ENCODE measurements around the gene LRP1B. TPM values are rescaled to one million over a fixed set of nuclear protein-coding genes. Genes with fewer than 3 reads are reported as not detected.

The LRP1B gene
- total RNA-seq, 1 experiment from 2014 or later, result 0.52 TPM

DNA sequence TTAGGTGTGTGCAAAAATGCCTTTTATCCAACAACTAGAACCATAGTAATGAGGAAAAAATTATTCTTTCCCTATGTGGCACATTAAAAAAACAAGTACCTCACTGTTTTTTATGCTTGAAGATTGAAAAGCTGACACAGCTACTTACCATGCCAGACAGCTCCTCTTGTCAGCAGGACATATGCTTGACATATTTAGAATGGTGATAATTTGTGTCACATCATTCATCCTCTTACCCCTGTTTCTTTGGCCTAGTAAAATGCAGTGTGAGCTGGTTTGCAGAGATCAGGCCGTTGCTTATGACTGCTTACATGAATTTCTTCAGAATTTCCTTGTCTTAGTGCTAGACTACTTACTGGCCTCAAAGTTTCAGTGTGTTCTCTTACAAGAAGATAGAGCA, 869.9 kb downstream of the LRP1B start (continued):
- TF ChIP-seq, protein P1, sequence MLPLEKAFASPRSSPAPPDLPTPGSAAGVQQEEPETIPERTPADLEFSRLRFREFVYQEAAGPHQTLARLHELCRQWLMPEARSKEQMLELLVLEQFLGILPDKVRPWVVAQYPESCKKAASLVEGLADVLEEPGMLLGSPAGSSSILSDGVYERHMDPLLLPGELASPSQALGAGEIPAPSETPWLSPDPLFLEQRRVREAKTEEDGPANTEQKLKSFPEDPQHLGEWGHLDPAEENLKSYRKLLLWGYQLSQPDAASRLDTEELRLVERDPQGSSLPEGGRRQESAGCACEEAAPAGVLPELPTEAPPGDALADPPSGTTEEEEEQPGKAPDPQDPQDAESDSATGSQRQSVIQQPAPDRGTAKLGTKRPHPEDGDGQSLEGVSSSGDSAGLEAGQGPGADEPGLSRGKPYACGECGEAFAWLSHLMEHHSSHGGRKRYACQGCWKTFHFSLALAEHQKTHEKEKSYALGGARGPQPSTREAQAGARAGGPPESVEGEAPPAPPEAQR (CRISPR knock-in tag; IDR thresholded peaks at IDR 0.05), result no peak
- TF ChIP-seq, protein P2, sequence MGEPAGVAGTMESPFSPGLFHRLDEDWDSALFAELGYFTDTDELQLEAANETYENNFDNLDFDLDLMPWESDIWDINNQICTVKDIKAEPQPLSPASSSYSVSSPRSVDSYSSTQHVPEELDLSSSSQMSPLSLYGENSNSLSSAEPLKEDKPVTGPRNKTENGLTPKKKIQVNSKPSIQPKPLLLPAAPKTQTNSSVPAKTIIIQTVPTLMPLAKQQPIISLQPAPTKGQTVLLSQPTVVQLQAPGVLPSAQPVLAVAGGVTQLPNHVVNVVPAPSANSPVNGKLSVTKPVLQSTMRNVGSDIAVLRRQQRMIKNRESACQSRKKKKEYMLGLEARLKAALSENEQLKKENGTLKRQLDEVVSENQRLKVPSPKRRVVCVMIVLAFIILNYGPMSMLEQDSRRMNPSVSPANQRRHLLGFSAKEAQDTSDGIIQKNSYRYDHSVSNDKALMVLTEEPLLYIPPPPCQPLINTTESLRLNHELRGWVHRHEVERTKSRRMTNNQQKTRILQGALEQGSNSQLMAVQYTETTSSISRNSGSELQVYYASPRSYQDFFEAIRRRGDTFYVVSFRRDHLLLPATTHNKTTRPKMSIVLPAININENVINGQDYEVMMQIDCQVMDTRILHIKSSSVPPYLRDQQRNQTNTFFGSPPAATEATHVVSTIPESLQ (CRISPR knock-in tag; IDR thresholded peaks at IDR 0.05), result no peak
- no peak for TF ChIP-seq JAZF1 (CRISPR knock-in tag; IDR thresholded peaks at IDR 0.05)
- TF ChIP-seq RORB (CRISPR knock-in tag; IDR thresholded peaks at IDR 0.05), result no peak
- no peak for TF ChIP-seq CBFB (CRISPR knock-in tag; IDR thresholded peaks at IDR 0.05; ENCODE audit: low read depth)
- TF ChIP-seq SOX15 (CRISPR knock-in tag; IDR thresholded peaks at IDR 0.05), result no peak
- no peak for TF ChIP-seq NR3C1 (CRISPR knock-in tag; conservative IDR thresholded peaks at IDR 0.05; ENCODE audit: low read depth)

DNA sequence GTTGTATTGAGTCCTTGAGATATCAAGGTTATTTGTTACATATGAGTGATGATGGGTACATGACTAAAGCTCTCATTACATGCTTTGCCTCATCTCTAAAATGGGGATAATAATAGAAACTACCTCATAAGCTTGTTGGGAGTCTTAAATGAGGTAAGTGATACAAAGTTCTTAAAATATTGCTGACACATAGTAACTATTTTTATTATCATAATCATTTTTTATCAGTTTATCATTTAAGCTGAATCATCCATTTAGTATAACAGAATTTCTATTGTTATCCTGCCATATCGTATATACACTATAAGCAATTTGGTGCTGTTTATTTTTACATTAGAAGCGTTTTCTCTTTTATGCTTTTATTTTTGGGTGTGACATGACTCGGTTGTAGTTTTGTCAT, 871.1 kb downstream of the LRP1B start:
- H3K27me3 Mint-ChIP-seq (ENCODE audit: low read depth), result no peaks in the 10 kb centered on the region
- DNase-seq (ENCODE audit: low spot score) (no peak), ATAC-seq (no peak)
- CTCF ChIA-PET, result no interaction called here
- no peak overlapping the region for H3K27ac Mint-ChIP-seq
- H3K4me3 Mint-ChIP-seq, result no peak overlapping the region
- H3K4me1 Mint-ChIP-seq, result no peaks in the 10 kb centered on the region
- POLR2A ChIA-PET, result no interaction called here
- H3K9me3 Mint-ChIP-seq, result no peaks in the 10 kb centered on the region
- no peaks in the 10 kb centered on the region for H3K36me3 Mint-ChIP-seq
- no peak for TF ChIP-seq ZNF138 (CRISPR knock-in tag; conservative IDR thresholded peaks at IDR 0.05)
- TF ChIP-seq TEAD4 (CRISPR knock-in tag; IDR thresholded peaks at IDR 0.05), result no peak
- TF ChIP-seq, protein P3, sequence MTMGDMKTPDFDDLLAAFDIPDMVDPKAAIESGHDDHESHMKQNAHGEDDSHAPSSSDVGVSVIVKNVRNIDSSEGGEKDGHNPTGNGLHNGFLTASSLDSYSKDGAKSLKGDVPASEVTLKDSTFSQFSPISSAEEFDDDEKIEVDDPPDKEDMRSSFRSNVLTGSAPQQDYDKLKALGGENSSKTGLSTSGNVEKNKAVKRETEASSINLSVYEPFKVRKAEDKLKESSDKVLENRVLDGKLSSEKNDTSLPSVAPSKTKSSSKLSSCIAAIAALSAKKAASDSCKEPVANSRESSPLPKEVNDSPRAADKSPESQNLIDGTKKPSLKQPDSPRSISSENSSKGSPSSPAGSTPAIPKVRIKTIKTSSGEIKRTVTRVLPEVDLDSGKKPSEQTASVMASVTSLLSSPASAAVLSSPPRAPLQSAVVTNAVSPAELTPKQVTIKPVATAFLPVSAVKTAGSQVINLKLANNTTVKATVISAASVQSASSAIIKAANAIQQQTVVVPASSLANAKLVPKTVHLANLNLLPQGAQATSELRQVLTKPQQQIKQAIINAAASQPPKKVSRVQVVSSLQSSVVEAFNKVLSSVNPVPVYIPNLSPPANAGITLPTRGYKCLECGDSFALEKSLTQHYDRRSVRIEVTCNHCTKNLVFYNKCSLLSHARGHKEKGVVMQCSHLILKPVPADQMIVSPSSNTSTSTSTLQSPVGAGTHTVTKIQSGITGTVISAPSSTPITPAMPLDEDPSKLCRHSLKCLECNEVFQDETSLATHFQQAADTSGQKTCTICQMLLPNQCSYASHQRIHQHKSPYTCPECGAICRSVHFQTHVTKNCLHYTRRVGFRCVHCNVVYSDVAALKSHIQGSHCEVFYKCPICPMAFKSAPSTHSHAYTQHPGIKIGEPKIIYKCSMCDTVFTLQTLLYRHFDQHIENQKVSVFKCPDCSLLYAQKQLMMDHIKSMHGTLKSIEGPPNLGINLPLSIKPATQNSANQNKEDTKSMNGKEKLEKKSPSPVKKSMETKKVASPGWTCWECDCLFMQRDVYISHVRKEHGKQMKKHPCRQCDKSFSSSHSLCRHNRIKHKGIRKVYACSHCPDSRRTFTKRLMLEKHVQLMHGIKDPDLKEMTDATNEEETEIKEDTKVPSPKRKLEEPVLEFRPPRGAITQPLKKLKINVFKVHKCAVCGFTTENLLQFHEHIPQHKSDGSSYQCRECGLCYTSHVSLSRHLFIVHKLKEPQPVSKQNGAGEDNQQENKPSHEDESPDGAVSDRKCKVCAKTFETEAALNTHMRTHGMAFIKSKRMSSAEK (CRISPR knock-in tag; IDR thresholded peaks at IDR 0.05; ENCODE audit: borderline replicate concordance), result no peak
- TF ChIP-seq ZNF219 (CRISPR knock-in tag; IDR thresholded peaks at IDR 0.05; ENCODE audit: borderline replicate concordance), result no peak
- no peak for TF ChIP-seq ZNF423 (CRISPR knock-in tag; IDR thresholded peaks at IDR 0.05)
- TF ChIP-seq CBFB (CRISPR knock-in tag; IDR thresholded peaks at IDR 0.05; ENCODE audit: low read depth), result no peak
- TF ChIP-seq, protein P2 (CRISPR knock-in tag; IDR thresholded peaks at IDR 0.05), result no peak
- TF ChIP-seq ZNF263 (CRISPR knock-in tag; IDR thresholded peaks at IDR 0.05; ENCODE audit: low read depth), result no peak
- TF ChIP-seq ATF1 (CRISPR knock-in tag; IDR thresholded peaks at IDR 0.05), result no peak
- TF ChIP-seq, protein P4, sequence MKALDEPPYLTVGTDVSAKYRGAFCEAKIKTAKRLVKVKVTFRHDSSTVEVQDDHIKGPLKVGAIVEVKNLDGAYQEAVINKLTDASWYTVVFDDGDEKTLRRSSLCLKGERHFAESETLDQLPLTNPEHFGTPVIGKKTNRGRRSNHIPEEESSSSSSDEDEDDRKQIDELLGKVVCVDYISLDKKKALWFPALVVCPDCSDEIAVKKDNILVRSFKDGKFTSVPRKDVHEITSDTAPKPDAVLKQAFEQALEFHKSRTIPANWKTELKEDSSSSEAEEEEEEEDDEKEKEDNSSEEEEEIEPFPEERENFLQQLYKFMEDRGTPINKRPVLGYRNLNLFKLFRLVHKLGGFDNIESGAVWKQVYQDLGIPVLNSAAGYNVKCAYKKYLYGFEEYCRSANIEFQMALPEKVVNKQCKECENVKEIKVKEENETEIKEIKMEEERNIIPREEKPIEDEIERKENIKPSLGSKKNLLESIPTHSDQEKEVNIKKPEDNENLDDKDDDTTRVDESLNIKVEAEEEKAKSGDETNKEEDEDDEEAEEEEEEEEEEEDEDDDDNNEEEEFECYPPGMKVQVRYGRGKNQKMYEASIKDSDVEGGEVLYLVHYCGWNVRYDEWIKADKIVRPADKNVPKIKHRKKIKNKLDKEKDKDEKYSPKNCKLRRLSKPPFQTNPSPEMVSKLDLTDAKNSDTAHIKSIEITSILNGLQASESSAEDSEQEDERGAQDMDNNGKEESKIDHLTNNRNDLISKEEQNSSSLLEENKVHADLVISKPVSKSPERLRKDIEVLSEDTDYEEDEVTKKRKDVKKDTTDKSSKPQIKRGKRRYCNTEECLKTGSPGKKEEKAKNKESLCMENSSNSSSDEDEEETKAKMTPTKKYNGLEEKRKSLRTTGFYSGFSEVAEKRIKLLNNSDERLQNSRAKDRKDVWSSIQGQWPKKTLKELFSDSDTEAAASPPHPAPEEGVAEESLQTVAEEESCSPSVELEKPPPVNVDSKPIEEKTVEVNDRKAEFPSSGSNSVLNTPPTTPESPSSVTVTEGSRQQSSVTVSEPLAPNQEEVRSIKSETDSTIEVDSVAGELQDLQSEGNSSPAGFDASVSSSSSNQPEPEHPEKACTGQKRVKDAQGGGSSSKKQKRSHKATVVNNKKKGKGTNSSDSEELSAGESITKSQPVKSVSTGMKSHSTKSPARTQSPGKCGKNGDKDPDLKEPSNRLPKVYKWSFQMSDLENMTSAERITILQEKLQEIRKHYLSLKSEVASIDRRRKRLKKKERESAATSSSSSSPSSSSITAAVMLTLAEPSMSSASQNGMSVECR (CRISPR knock-in tag; IDR thresholded peaks at IDR 0.05; ENCODE audit: borderline replicate concordance), result no peak
- TF ChIP-seq, protein P5, sequence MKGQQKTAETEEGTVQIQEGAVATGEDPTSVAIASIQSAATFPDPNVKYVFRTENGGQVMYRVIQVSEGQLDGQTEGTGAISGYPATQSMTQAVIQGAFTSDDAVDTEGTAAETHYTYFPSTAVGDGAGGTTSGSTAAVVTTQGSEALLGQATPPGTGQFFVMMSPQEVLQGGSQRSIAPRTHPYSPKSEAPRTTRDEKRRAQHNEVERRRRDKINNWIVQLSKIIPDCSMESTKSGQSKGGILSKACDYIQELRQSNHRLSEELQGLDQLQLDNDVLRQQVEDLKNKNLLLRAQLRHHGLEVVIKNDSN (CRISPR knock-in tag; IDR thresholded peaks at IDR 0.05), result no peak
- no peak for TF ChIP-seq ZBTB21 (CRISPR knock-in tag; IDR thresholded peaks at IDR 0.05; ENCODE audit: borderline replicate concordance)
- TF ChIP-seq, protein P6, sequence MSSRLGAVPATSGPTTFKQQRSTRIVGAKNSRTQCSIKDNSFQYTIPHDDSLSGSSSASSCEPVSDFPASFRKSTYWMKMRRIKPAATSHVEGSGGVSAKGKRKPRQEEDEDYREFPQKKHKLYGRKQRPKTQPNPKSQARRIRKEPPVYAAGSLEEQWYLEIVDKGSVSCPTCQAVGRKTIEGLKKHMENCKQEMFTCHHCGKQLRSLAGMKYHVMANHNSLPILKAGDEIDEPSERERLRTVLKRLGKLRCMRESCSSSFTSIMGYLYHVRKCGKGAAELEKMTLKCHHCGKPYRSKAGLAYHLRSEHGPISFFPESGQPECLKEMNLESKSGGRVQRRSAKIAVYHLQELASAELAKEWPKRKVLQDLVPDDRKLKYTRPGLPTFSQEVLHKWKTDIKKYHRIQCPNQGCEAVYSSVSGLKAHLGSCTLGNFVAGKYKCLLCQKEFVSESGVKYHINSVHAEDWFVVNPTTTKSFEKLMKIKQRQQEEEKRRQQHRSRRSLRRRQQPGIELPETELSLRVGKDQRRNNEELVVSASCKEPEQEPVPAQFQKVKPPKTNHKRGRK (CRISPR knock-in tag; IDR thresholded peaks at IDR 0.05; ENCODE audit: borderline replicate concordance), result no peak

All from WTC11 (cell line).